Bronchial epithelial cell (primary cell): ENCODE measurements around the gene NTF3. TPM values are rescaled to one million over a fixed set of nuclear protein-coding genes. Genes with fewer than 3 reads are reported as not detected.

Experiments
- DNase-seq: peaks from one replicate; pipeline ENCODE4 v3.0.0-alpha.2; 2010; ENCODE audit warnings: low read depth
- FAIRE-seq: peaks from 2 replicates; lab custom pipeline; 2011; peaks lifted over from hg19 to GRCh38; lab: Jason Lieb, UNC
- H3K27me3 ChIP-seq: 2 replicates; pipeline ENCODE4 v1.5.1; 2011; ENCODE audit warnings: low read length; ENCODE audit not compliant: control insufficient read depth, insufficient read depth
- H3K36me3 ChIP-seq: 2 replicates; pipeline ENCODE4 v1.5.1; 2011; ENCODE audit warnings: low read length; ENCODE audit not compliant: control insufficient read depth, insufficient read depth
- H3K4me3 ChIP-seq: 2 replicates; pipeline ENCODE4 v1.5.1; 2011; ENCODE audit warnings: mild to moderate bottlenecking, low read depth, low read length, control low read depth
- CTCF ChIP-seq: IDR thresholded peaks from 2 replicates; pipeline ENCODE4 v1.5.1; 2011; ENCODE audit warnings: mild to moderate bottlenecking, moderate library complexity, low read length, control low read depth, inconsistent platforms; ENCODE audit not compliant: insufficient read depth, severe bottlenecking
- total RNA-seq: library from RNA; depleted of rRNA; stranded (reverse); fragments of >200 nt; gene quantifications from 2 replicates; pipeline ENCODE4 v1.2.1, GENCODE V29; 2014

Gene NTF3
- total RNA-seq, 1 donor from 2014 or later, result not detected

DNA sequence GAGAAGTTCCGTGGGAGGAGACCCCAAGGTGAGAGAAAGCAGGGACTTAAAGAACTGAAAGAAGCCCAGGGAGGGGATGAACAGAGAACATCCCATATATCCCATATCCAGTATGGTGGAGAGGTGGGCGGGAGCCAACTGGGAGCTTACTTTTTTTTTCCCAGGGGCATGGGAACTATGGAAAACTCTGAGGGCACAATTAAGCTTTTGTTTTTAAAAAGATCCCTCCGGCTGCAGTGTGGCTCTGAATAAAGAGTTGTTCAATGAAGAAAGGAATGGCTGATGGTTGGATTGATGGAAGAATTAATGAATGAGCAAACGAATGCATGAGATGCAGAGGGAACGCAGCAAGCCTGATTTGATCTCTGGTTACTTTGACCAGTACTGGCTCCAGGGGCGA is 12.6 kb downstream of the NTF3 start:
- Histone ChIP-seq H3K36me3 (no peaks in the 10 kb centered on the region), H3K27me3 (peaks cover 7% of the 10 kb centered on the region), H3K4me3 (no peak overlapping the region)
- no peak for TF ChIP-seq CTCF
- FAIRE-seq, result no peak
- no peak for DNase-seq

- peaks cover 3% of the 10 kb centered on the region for H3K27me3 ChIP-seq
- FAIRE-seq, result no peak
Measured at GRCh38 chr12:5447320-5447719, 15.4 kb downstream of the NTF3 start.

GRCh38 chr12:5451251-5451650 is 19.3 kb downstream of the NTF3 start:
- FAIRE-seq, result no peak
- H3K27me3 ChIP-seq, result peaks cover 3% of the 10 kb centered on the region
- no peak for DNase-seq
- no peaks in the 10 kb centered on the region for H3K36me3 ChIP-seq
- no peak overlapping the region for H3K4me3 ChIP-seq
- no peak for TF ChIP-seq CTCF

More at GRCh38 chr12:5447320-5447719, 15.4 kb downstream of the NTF3 start:
- TF ChIP-seq CTCF, result no peak
- Histone ChIP-seq H3K36me3 (no peaks in the 10 kb centered on the region), H3K4me3 (no peak overlapping the region)
- no peak for DNase-seq

- FAIRE-seq, result no peak
- TF ChIP-seq CTCF, result no peak
- Histone ChIP-seq H3K36me3 (no peaks in the 10 kb centered on the region), H3K4me3 (no peak overlapping the region), H3K27me3 (peaks cover 3% of the 10 kb centered on the region)
- DNase-seq, result no peak
Measured at GRCh38 chr12:5452569-5452968, 20.7 kb downstream of the NTF3 start.

DNA sequence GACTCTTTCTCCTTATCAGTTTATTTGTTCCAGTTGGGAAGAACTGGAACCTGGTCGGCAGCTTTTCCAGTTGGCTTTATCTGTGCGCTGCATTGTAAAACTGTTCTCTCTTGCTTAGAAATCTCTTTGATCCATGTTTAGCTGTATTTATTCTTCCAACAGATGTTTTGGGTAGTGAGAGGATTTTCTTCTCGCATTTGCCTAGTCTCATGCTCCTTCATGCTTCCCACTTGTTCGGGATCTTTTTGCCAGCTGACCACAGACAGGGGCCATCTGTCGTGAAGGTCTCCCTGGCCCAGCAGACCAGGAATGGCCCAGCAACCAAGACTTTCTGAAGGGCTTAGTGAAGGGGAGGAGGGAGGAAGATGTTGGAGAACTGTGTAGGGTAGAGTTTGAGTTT is 21.6 kb downstream of the NTF3 start:
- DNase-seq (no peak), FAIRE-seq (no peak)
- Histone ChIP-seq H3K4me3 (no peak overlapping the region), H3K36me3 (no peaks in the 10 kb centered on the region), H3K27me3 (peaks cover 3% of the 10 kb centered on the region)
- TF ChIP-seq CTCF, result no peak

DNA sequence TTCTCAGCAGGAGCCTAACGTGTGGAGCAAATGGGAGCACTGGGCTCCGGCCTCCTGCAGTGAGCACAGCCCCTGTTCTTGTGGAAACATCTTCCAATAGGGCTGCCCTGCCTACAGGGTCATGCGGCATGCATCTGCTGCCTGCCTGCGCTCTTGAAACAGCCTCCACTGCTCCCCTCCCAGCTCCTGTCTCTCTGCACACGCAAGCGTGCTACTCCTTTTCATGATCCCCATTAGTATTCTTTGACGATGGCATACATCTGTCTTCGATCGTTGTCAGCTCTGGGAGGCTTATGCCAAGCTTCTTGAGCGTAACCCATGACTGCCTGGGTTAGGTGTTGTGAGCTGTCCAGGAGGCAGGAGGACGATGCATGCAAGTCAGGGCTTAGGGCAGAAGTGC is 23.1 kb downstream of the NTF3 start:
- Histone ChIP-seq H3K36me3 (no peaks in the 10 kb centered on the region), H3K4me3 (no peak overlapping the region), H3K27me3 (no peaks in the 10 kb centered on the region)
- FAIRE-seq, result no peak
- TF ChIP-seq CTCF, result no peak
- DNase-seq, result no peak
